Astrocyte of the cerebellum (primary cell): Measurements from ENCODE around the gene GPATCH4.

ENCODE experiments used
- DNase-seq: peaks from one replicate; pipeline ENCODE4 v3.0.0-alpha.2; 2011; ENCODE audit warnings: low read depth
- H3K4me3 ChIP-seq: 2 replicates; pipeline ENCODE4 v1.5.1; 2011; ENCODE audit warnings: mild to moderate bottlenecking, low read depth, low read length, moderate library complexity
- in situ Hi-C: cut with HindIII; loops from 2 replicates; pipeline ENCODE4 v1.10.0; 2017; ENCODE audit warnings: low sequenced_read_pairs
- TF ChIP-seq, protein P1 (sequence below): IDR thresholded peaks from 2 replicates; pipeline ENCODE4 v1.5.1; 2012; ENCODE audit warnings: low read length, low read depth, moderate library complexity, mild to moderate bottlenecking; ENCODE audit errors: missing control alignments

Gene GPATCH4

DNA sequence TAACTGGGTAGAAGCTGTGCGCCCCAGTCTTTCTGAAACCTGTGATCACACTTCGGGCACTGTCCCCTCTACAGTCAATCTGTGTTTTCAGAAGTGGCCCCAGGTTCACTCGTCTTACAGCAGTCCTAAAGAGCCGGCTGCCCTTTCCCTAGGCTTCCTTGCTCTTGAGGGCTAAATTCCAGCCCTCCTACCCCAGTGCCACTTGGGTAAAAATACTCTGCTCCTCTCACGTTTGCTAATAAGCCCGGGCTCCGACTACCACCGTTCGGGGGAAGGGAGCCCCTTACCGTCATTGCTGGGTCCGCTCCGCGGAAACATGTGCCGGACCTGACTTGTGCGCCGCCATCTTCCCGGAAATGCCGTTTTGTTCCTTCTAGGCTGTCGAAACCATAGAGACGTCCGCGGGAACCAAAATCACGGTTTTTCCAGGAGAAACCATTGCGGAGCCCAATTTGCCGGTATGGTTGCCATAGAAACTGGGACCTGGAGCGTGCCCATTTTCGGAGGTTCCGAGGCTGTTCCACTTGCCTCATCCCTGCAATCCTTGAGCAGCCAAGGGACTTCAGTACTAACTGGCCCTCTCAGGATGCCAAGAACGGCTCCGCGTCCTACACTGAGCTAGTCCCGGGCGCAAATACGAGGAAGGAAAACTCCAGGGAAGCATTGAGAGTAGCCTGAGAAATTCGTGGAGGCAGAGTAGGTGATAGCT is at the start of gene GPATCH4:
TSS of gene GPATCH4 (minus strand) at position 358 of the 709 bp plus-strand sequence.
- in situ Hi-C loops, result no loop called here
- TF ChIP-seq, protein P1, sequence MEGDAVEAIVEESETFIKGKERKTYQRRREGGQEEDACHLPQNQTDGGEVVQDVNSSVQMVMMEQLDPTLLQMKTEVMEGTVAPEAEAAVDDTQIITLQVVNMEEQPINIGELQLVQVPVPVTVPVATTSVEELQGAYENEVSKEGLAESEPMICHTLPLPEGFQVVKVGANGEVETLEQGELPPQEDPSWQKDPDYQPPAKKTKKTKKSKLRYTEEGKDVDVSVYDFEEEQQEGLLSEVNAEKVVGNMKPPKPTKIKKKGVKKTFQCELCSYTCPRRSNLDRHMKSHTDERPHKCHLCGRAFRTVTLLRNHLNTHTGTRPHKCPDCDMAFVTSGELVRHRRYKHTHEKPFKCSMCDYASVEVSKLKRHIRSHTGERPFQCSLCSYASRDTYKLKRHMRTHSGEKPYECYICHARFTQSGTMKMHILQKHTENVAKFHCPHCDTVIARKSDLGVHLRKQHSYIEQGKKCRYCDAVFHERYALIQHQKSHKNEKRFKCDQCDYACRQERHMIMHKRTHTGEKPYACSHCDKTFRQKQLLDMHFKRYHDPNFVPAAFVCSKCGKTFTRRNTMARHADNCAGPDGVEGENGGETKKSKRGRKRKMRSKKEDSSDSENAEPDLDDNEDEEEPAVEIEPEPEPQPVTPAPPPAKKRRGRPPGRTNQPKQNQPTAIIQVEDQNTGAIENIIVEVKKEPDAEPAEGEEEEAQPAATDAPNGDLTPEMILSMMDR, result no peak
- DNase-seq, result peak; percentile 82
- peak within 1 kb of the TSS; percentile 79 for H3K4me3 ChIP-seq

DNA sequence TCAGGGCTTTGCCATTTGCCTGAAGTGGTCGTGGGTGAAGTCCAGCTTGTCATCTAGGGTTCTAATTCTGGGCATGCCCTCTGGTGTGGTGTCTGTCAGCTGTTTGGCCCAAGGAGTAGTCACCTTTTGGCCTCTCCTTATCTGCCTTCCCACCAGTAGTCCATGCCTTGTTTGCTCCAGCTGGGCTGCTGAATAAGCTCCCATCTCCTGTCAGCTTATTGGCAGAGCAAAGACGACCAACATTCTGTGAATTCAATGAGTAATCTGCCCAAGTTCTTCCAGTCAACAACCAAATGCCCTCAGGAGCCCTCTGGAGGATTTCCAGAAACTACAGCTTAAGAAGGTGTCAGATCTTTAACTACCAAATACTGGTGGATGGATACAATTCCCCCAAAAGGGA is 47.7 kb upstream of the GPATCH4 start:
- in situ Hi-C loops, result no loop called here
- TF ChIP-seq, protein P1, result no peak
- H3K4me3 ChIP-seq, result no peak overlapping the region
- no peak for DNase-seq

- H3K4me3 ChIP-seq, result no peak overlapping the region
- TF ChIP-seq, protein P1, result no peak
Measured at GRCh38 chr1:156648496-156648895, 47.2 kb upstream of the GPATCH4 start.

DNA sequence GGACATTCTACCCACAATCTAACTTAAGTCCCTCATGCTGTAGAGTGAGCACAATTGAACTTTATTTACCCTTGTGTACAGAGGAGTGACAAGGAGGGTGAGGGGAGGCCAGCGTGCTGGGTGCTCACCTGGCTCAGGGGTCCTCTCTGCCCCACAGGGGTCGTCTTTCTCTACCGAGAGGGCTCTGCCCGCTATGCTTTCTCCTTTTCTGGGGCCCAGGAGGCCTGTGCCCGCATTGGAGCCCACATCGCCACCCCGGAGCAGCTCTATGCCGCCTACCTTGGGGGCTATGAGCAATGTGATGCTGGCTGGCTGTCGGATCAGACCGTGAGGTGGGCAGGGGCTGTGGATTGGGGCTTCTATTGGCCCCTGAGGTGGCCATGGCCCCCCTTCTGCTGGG is 46.1 kb upstream of the GPATCH4 start:
- no peak for DNase-seq
- H3K4me3 ChIP-seq, result no peak overlapping the region
- TF ChIP-seq, protein P1, result no peak
- in situ Hi-C loops, result no loop called here

More at GRCh38 chr1:156648496-156648895, 47.2 kb upstream of the GPATCH4 start:
- no peak for DNase-seq
- in situ Hi-C loops, result no loop called here

DNA sequence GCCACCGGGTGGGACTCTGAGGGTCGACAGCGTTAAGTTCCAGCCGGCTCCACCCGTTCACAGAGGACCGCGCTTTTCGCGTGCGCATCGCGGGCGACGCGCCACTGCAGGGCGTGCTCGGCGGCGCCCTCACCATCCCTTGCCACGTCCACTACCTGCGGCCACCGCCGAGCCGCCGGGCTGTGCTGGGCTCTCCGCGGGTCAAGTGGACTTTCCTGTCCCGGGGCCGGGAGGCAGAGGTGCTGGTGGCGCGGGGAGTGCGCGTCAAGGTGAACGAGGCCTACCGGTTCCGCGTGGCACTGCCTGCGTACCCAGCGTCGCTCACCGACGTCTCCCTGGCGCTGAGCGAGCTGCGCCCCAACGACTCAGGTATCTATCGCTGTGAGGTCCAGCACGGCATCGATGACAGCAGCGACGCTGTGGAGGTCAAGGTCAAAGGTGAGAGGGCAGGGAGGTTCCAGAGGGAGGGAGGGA is 45.5 kb upstream of the GPATCH4 start:
- TF ChIP-seq, protein P1, result no peak
- in situ Hi-C loops, result no loop called here
- H3K4me3 ChIP-seq, result no peak overlapping the region
- no peak for DNase-seq

- in situ Hi-C loops, result no loop called here
- DNase-seq, result no peak
- H3K4me3 ChIP-seq, result no peak overlapping the region
- TF ChIP-seq, protein P1, result no peak
Measured at GRCh38 chr1:156645666-156646065, 44.4 kb upstream of the GPATCH4 start.
